IMR-90 (cell line): ENCODE data around the gene KDM1A. TPM values are rescaled to one million over a fixed set of nuclear protein-coding genes. Genes with fewer than 3 reads are reported as not detected.

Source experiments
- ATAC-seq: fragments of 200-7000 bp; cut with Tn5 transposase; 2 replicates; pipeline ENCODE4 v1.9.1; 2020; ENCODE audit warnings: low read depth, mild to moderate bottlenecking, moderate library complexity
- BruUV-seq: library from RNA; stranded (reverse); fragments of 400-500 nt; replicated peaks from 2 replicates; lab custom pipeline; 2021; lab: Mats Ljungman, UMichigan
- CTCF ChIA-PET: fragments of 300-600 bp; formaldehyde crosslinking; extraction: SDS; loops from one replicate; lab custom pipeline; 2021; ENCODE audit warnings: antibody characterized with exemption; lab: Yijun Ruan, JAX
- POLR2A ChIA-PET: fragments of 300-600 bp; sonication (Branson Sonifier 250); formaldehyde crosslinking; loops from one replicate; lab custom pipeline; 2022; ENCODE audit warnings: antibody characterized with exemption; ENCODE audit not compliant: unreplicated experiment; lab: Charles Lee
- DNase-seq: peaks from one replicate; pipeline ENCODE4 v3.0.0; 2013
- H2AFZ ChIP-seq: replicated peaks from 2 replicates; pipeline ENCODE3; 2013; ENCODE audit warnings: low read length, mild to moderate bottlenecking; ENCODE audit not compliant: poor library complexity
- H2AK5ac ChIP-seq: 2 replicates; pipeline ENCODE4 v1.6.1; 2013; ENCODE audit warnings: low read depth, low read length, inconsistent platforms
- H2AK9ac ChIP-seq: replicated peaks from 2 replicates; pipeline ENCODE3; 2013; ENCODE audit warnings: mild to moderate bottlenecking, low read depth, low read length, moderate library complexity; ENCODE audit not compliant: poor library complexity
- H2BK120ac ChIP-seq: 2 replicates; pipeline ENCODE4 v1.6.1; 2013; ENCODE audit warnings: low read depth, low read length, inconsistent platforms
- H2BK15ac ChIP-seq: 3 replicates; pipeline ENCODE4 v1.6.1; 2013; ENCODE audit warnings: low read depth, low read length, inconsistent platforms
- H2BK20ac ChIP-seq: 2 replicates; pipeline ENCODE4 v1.6.1; 2013; ENCODE audit warnings: low read depth, mild to moderate bottlenecking, inconsistent platforms, low read length, moderate library complexity
- H2BK5ac ChIP-seq: 2 replicates; pipeline ENCODE4 v1.6.1; 2013; ENCODE audit warnings: mild to moderate bottlenecking, low read depth, low read length, inconsistent platforms; ENCODE audit not compliant: poor library complexity, severe bottlenecking
- H3K14ac ChIP-seq: replicated peaks from 2 replicates; pipeline ENCODE4 v1.6.1; 2013; ENCODE audit warnings: low read depth, low read length, inconsistent platforms
- H3K18ac ChIP-seq: 2 replicates; pipeline ENCODE4 v1.6.1; 2013; ENCODE audit warnings: low read depth, low read length, control low read depth
- H3K23ac ChIP-seq: 2 replicates; pipeline ENCODE4 v1.6.1; 2013; ENCODE audit warnings: low read depth, low read length, inconsistent platforms
- H3K27ac ChIP-seq: 2 replicates; pipeline ENCODE4 v1.5.1; 2013; ENCODE audit warnings: mild to moderate bottlenecking, control low read depth, low read length; ENCODE audit not compliant: insufficient read depth
- H3K27me3 ChIP-seq: 2 replicates; pipeline ENCODE4 v1.6.1; 2013; ENCODE audit warnings: low read length; ENCODE audit not compliant: control insufficient read depth, insufficient read depth
- H3K36me3 ChIP-seq: 2 replicates; pipeline ENCODE4 v1.6.1; 2013; ENCODE audit warnings: low read length, mixed read lengths; ENCODE audit not compliant: control insufficient read depth, insufficient read depth
- H3K4ac ChIP-seq: 2 replicates; pipeline ENCODE4 v1.6.1; 2013; ENCODE audit warnings: low read depth, low read length, inconsistent platforms
- H3K4me1 ChIP-seq: 2 replicates; pipeline ENCODE4 v1.6.1; 2013; ENCODE audit warnings: low read length, mixed read lengths; ENCODE audit not compliant: control insufficient read depth, insufficient read depth
- H3K4me2 ChIP-seq: 2 replicates; pipeline ENCODE4 v1.6.1; 2013; ENCODE audit warnings: low read depth, mild to moderate bottlenecking, control low read depth, low read length, moderate library complexity
- H3K4me3 ChIP-seq: 2 replicates; pipeline ENCODE4 v1.5.1; 2013; ENCODE audit warnings: low read depth, mild to moderate bottlenecking, control low read depth, low read length, moderate library complexity; ENCODE audit not compliant: insufficient read depth
- H3K56ac ChIP-seq: 2 replicates; pipeline ENCODE4 v1.6.1; 2013; ENCODE audit warnings: low read length, inconsistent platforms; ENCODE audit not compliant: insufficient read depth; ENCODE audit errors: extremely low read depth
- H3K79me1 ChIP-seq, 2 experiments: 2 replicates each; pipeline ENCODE4 v1.6.1; 2013; ENCODE audit warnings: low read length in 2 of 2, inconsistent platforms in 1 of 2, low read depth in 1 of 2
- H3K9ac ChIP-seq: 2 replicates; pipeline ENCODE4 v1.6.1; 2013; ENCODE audit warnings: low read depth, low read length, control low read depth
- H3K9me1 ChIP-seq: 2 replicates; pipeline ENCODE4 v1.6.1; 2013; ENCODE audit warnings: low read length, inconsistent platforms; ENCODE audit not compliant: insufficient read depth
- H3K9me3 ChIP-seq: 2 replicates; pipeline ENCODE4 v1.6.1; 2013; ENCODE audit warnings: low read length; ENCODE audit not compliant: control insufficient read depth, insufficient read depth
- H4K20me1 ChIP-seq: 2 replicates; pipeline ENCODE4 v1.6.1; 2013; ENCODE audit warnings: low read length, inconsistent platforms; ENCODE audit not compliant: insufficient read depth
- H4K5ac ChIP-seq: 2 replicates; pipeline ENCODE4 v1.6.1; 2013; ENCODE audit warnings: mild to moderate bottlenecking, low read depth, low read length, control low read depth
- H4K8ac ChIP-seq, 2 experiments: 2 replicates each; pipeline ENCODE4 v1.6.1; 2013; ENCODE audit warnings: low read depth in 2 of 2, low read length in 2 of 2, control low read depth in 1 of 2, inconsistent platforms in 1 of 2
- H4K91ac ChIP-seq: 2 replicates; pipeline ENCODE4 v1.6.1; 2013; ENCODE audit warnings: low read depth, low read length, inconsistent platforms; ENCODE audit not compliant: insufficient read depth
- BHLHE40 ChIP-seq: fragments of 150-350 bp; IDR thresholded peaks from 2 replicates; pipeline ENCODE4 v1.6.1; 2016; ENCODE audit warnings: mild to moderate bottlenecking, low read depth, low read length
- CEBPB ChIP-seq: IDR thresholded peaks from 2 replicates; pipeline ENCODE4 v1.6.1; 2012; ENCODE audit warnings: low read depth, low read length, improper control_type of control experiment
- CHD1 ChIP-seq: IDR thresholded peaks from 2 replicates; pipeline ENCODE4 v1.6.1; 2012; ENCODE audit warnings: low read depth, low read length, improper control_type of control experiment
- FOS ChIP-seq: fragments of 150-350 bp; IDR thresholded peaks from 2 replicates; pipeline ENCODE4 v1.6.1; 2016; ENCODE audit warnings: low read depth, low read length
- MAFK ChIP-seq: IDR thresholded peaks from 2 replicates; pipeline ENCODE4 v1.6.1; 2012; ENCODE audit warnings: low read depth, low read length, improper control_type of control experiment
- MAZ ChIP-seq: IDR thresholded peaks from 2 replicates; pipeline ENCODE4 v1.6.1; 2012; ENCODE audit warnings: low read depth, mild to moderate bottlenecking, low read length, improper control_type of control experiment, moderate library complexity, borderline replicate concordance
- MXI1 ChIP-seq: IDR thresholded peaks from 2 replicates; pipeline ENCODE4 v1.6.1; 2012; ENCODE audit warnings: low read depth, mild to moderate bottlenecking, low read length, moderate library complexity, borderline replicate concordance
- NFE2L2 ChIP-seq: fragments of 150-350 bp; IDR thresholded peaks from 2 replicates; pipeline ENCODE4 v1.6.1; 2016; ENCODE audit warnings: low read depth, mild to moderate bottlenecking, low read length
- POLR2A ChIP-seq: IDR thresholded peaks from 2 replicates; pipeline ENCODE4 v1.6.1; 2012; ENCODE audit warnings: mild to moderate bottlenecking, low read depth, low read length
- RAD21 ChIP-seq: IDR thresholded peaks from 2 replicates; pipeline ENCODE4 v1.6.1; 2012; ENCODE audit warnings: low read length, improper control_type of control experiment
- RCOR1 ChIP-seq: IDR thresholded peaks from 2 replicates; pipeline ENCODE4 v1.6.1; 2012; ENCODE audit warnings: mild to moderate bottlenecking, low read length, improper control_type of control experiment; ENCODE audit not compliant: insufficient replicate concordance
- RFX5 ChIP-seq: IDR thresholded peaks from 2 replicates; pipeline ENCODE4 v1.8.0; 2012; ENCODE audit warnings: low read depth, mild to moderate bottlenecking, low read length, moderate library complexity
- SMC3 ChIP-seq: fragments of 150-350 bp; IDR thresholded peaks from 2 replicates; pipeline ENCODE4 v1.6.1; 2016; ENCODE audit warnings: low read depth, mild to moderate bottlenecking, antibody characterized with exemption, low read length, moderate library complexity
- WGBS, 2 experiments: methylation state at CpG; one replicate each; pipeline versions ENCODE4 v1.1.5 to v1.1.7; 2013; ENCODE audit warnings: missing lambda C conversion rate in 2 of 2; ENCODE audit not compliant: insufficient read length in 1 of 2; ENCODE audit errors: extremely low coverage in 2 of 2; 5-methylcytosine and 5-hydroxymethylcytosine counted together
- dilution Hi-C: fragments of 300-500 bp; cut with HindIII; formaldehyde crosslinking; loops from one replicate; pipeline ENCODE4 v1.14.3; 2018; ENCODE audit warnings: low sequenced_read_pairs; ENCODE audit not compliant: unreplicated experiment
- in situ Hi-C: fragments of 300-500 bp; cut with MboI; formaldehyde crosslinking; loops from 3 replicates; pipeline ENCODE4 v1.14.3; 2019; ENCODE audit warnings: low sequenced_read_pairs, inconsistent platforms, mixed read lengths
- intact Hi-C: fragments of 100-400 bp; cut with micrococcal nuclease; formaldehyde crosslinking; loops from 2 replicates; pipeline ENCODE4 v1.10.0; 2022
- polyA plus RNA-seq, 3 experiments: library from polyadenylated mRNA; depleted of rRNA; stranded (reverse); fragments of >200 nt; gene quantifications; 2 replicates each; pipeline ENCODE4 v1.2.3, GENCODE V29; 2012; ENCODE audit warnings: low replicate concordance in 1 of 3
- total RNA-seq: library from RNA; depleted of rRNA; stranded (reverse); fragments of >200 nt; gene quantifications from 2 replicates; pipeline ENCODE4 v1.2.3, GENCODE V29; 2012
- TF ChIP-seq, protein P1 (sequence below): fragments of 150-350 bp; IDR thresholded peaks from 2 replicates; pipeline ENCODE4 v1.6.1; 2017; ENCODE audit warnings: mild to moderate bottlenecking, antibody characterized with exemption, low read length, low read depth
- TF ChIP-seq, protein P2 (sequence below): conservative IDR thresholded peaks from 2 replicates; pipeline ENCODE4 v1.5.1; 2012; ENCODE audit warnings: mild to moderate bottlenecking, low read depth, low read length, improper control_type of control experiment
- TF ChIP-seq, protein P3 (sequence below): fragments of 150-350 bp; IDR thresholded peaks from 2 replicates; pipeline ENCODE4 v1.6.1; 2016; ENCODE audit warnings: low read depth, mild to moderate bottlenecking, low read length, moderate library complexity, borderline replicate concordance

The KDM1A gene
- total and polyA plus RNA-seq, 2 of the 4 experiments (the other 2 are of a cell fraction), result 58.7 to 104 TPM

GRCh38 chr1:23091545-23091944, 72.3 kb downstream of the KDM1A start:
- Histone ChIP-seq H3K18ac (no peak overlapping the region), H3K9me1 (peaks cover 11% of the 10 kb centered on the region; the same call in 1 of the 2 replicates), H3K79me1 (peaks cover 33 to 75% of the 10 kb centered on the region in 2 experiments), H3K14ac (no peak overlapping the region), H3K27me3 (no peaks in the 10 kb centered on the region), H4K20me1 (peaks cover 30% of the 10 kb centered on the region; the same call in 1 of the 2 replicates), H3K9ac (no peak overlapping the region), H3K36me3 (peaks cover 64% of the 10 kb centered on the region), H3K27ac (no peak overlapping the region), H2AFZ (no peak overlapping the region), H2BK5ac (no peak overlapping the region), H2AK5ac (no peak overlapping the region), H3K4ac (no peak overlapping the region), H4K8ac (no peak overlapping the region), H3K4me3 (no peak overlapping the region), H2BK120ac (no peak overlapping the region), H3K4me1 (no peaks in the 10 kb centered on the region), H4K5ac (no peak overlapping the region), H2BK20ac (no peak overlapping the region), H3K23ac (no peak overlapping the region), H2AK9ac (no peak overlapping the region), H3K4me2 (no peak overlapping the region), H4K91ac (no peak overlapping the region), H2BK15ac (no peak overlapping the region), H3K9me3 (no peaks in the 10 kb centered on the region), H3K56ac (no peak overlapping the region)
- BruUV-seq, result no TSS peak
- DNase-seq, result no peak
- 100% methylated on average over 3 of the region's 7 CpGs; no CpG with 5 or more reads in 1 of the 2 experiments for WGBS, 2 experiments
- in situ Hi-C loops, result no loop called here
- ChIA-PET POLR2A (no interaction called here), CTCF (no interaction called here)
- no peak for TF ChIP-seq CHD1
- no peak for TF ChIP-seq RCOR1
- no peak for TF ChIP-seq RAD21
- TF ChIP-seq POLR2A, result no peak
- TF ChIP-seq MAZ, result no peak
- TF ChIP-seq, protein P1, sequence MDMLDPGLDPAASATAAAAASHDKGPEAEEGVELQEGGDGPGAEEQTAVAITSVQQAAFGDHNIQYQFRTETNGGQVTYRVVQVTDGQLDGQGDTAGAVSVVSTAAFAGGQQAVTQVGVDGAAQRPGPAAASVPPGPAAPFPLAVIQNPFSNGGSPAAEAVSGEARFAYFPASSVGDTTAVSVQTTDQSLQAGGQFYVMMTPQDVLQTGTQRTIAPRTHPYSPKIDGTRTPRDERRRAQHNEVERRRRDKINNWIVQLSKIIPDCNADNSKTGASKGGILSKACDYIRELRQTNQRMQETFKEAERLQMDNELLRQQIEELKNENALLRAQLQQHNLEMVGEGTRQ, result no peak
- TF ChIP-seq, protein P2, sequence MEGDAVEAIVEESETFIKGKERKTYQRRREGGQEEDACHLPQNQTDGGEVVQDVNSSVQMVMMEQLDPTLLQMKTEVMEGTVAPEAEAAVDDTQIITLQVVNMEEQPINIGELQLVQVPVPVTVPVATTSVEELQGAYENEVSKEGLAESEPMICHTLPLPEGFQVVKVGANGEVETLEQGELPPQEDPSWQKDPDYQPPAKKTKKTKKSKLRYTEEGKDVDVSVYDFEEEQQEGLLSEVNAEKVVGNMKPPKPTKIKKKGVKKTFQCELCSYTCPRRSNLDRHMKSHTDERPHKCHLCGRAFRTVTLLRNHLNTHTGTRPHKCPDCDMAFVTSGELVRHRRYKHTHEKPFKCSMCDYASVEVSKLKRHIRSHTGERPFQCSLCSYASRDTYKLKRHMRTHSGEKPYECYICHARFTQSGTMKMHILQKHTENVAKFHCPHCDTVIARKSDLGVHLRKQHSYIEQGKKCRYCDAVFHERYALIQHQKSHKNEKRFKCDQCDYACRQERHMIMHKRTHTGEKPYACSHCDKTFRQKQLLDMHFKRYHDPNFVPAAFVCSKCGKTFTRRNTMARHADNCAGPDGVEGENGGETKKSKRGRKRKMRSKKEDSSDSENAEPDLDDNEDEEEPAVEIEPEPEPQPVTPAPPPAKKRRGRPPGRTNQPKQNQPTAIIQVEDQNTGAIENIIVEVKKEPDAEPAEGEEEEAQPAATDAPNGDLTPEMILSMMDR, result no peak
- TF ChIP-seq SMC3, result no peak
- TF ChIP-seq CEBPB, result no peak
- TF ChIP-seq BHLHE40, result no peak
- no peak for TF ChIP-seq RFX5
- TF ChIP-seq, protein P3, sequence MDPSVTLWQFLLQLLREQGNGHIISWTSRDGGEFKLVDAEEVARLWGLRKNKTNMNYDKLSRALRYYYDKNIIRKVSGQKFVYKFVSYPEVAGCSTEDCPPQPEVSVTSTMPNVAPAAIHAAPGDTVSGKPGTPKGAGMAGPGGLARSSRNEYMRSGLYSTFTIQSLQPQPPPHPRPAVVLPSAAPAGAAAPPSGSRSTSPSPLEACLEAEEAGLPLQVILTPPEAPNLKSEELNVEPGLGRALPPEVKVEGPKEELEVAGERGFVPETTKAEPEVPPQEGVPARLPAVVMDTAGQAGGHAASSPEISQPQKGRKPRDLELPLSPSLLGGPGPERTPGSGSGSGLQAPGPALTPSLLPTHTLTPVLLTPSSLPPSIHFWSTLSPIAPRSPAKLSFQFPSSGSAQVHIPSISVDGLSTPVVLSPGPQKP, result no peak
- TF ChIP-seq MAFK, result no peak
- TF ChIP-seq MXI1, result no peak
- TF ChIP-seq FOS, result no peak
- TF ChIP-seq NFE2L2, result no peak
- intact Hi-C loops, result no loop called here
- no peak for ATAC-seq
- dilution Hi-C loops, result no loop called here
